Suprapubic skin (tissue), 4 donors: ENCODE data around the gene POLR3H.

Experiments used
- CTCF ChIP-seq, 2 donors: fragments of 200-600 bp in 1 of 2; fragments of 450-650 bp in 1 of 2; sonication (generic) in 1 of 2; IDR thresholded peaks; one replicate each; pipeline ENCODE4 v1.5.1; 2016 to 2019; ENCODE audit warnings: antibody characterized with exemption in 2 of 2, mild to moderate bottlenecking in 1 of 2, moderate library complexity in 1 of 2
- POLR2A ChIP-seq, 2 donors: fragments of 450-650 bp; IDR thresholded peaks; one replicate each; pipeline ENCODE4 v1.6.1; 2017; ENCODE audit warnings: antibody characterized with exemption in 2 of 2, mild to moderate bottlenecking in 2 of 2, moderate library complexity in 2 of 2
- POLR2AphosphoS5 ChIP-seq, 3 donors: sonication (generic); formaldehyde crosslinking; IDR thresholded peaks; one replicate each; pipeline ENCODE4 v1.6.1; 2017; ENCODE audit warnings: antibody characterized with exemption in 3 of 3

DNA sequence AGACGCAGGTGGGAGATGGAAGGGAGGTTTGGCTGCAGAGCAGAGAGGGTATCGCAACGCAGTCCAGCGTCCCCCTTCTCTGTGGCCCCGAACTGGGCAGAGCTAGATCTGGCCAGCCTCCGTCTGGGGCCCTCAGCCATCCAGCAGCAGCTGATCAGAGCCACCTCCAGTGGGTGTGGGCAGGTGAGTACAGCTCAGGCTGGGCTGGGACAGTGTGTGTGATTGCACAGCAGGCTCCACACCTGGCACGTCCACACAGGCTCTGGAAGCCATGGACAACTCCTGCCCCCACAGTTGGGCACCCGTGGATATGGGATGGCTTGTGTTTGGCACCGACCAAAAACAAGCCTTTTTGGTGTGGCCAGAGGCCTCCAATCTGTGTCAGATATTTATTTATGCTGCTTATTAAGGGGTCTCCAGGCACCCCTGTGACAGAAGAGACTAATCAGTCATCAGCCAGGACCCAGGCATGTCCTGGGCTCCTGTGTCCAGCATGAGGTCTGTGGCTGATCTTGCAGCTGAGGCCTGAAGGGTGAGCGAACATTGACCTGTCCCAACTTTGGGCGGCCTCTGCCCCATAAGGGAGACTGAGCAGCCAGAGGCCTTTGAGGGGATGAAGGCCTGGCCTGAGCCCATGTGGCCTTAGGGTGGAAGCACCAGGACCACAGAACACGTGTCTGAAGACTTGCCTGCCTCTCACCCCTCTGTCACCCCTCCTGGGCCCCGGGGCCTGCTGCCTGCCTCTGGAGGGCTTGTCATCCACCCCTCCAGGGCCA is 18.6 kb downstream of the POLR3H start:
- no peak for TF ChIP-seq POLR2AphosphoS5 (IDR thresholded peaks at IDR 0.05)
- TF ChIP-seq CTCF (IDR thresholded peaks at IDR 0.05): no peak
- TF ChIP-seq POLR2A (IDR thresholded peaks at IDR 0.05): no peak
